Retina (tissue), 1 donor: Measurements from ENCODE around the gene GALNT2.

Experiments
- DNase-seq: peaks from one replicate; pipeline ENCODE4 v3.0.0-alpha.2; 2016

Gene GALNT2

GRCh38 chr1:230073371-230074035, 6.5 kb downstream of the GALNT2 start:
- DNase-seq = no peak

GRCh38 chr1:230074270-230074669, 7.2 kb downstream of the GALNT2 start:
- DNase-seq = no peak

- DNase-seq = no peak
These were observed 7.7 kb downstream of the GALNT2 start for GRCh38 chr1:230074762-230075161.

- no peak for DNase-seq
These were observed 9.1 kb downstream of the GALNT2 start for GRCh38 chr1:230076121-230076520.

DNA sequence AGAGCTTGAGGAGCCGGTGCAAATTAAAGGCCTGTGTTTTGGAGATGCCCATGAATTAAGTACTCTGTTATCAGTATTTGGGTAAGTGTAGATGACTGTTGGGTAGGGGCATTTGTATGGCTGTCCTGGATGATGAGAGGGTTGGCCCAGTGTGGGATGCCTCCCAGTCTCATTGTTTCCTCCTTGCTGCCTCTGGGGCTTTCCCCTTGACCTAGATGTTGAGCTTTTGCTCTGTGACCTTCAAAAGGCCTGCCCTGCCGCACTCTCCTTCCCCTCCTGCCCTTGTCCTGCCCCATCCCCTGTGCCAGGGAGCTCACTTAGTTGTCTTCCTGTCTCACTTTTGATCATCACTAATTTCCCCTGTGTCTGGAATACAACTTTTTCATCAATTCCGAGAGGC, 10.0 kb downstream of the GALNT2 start:
- no peak for DNase-seq

DNA sequence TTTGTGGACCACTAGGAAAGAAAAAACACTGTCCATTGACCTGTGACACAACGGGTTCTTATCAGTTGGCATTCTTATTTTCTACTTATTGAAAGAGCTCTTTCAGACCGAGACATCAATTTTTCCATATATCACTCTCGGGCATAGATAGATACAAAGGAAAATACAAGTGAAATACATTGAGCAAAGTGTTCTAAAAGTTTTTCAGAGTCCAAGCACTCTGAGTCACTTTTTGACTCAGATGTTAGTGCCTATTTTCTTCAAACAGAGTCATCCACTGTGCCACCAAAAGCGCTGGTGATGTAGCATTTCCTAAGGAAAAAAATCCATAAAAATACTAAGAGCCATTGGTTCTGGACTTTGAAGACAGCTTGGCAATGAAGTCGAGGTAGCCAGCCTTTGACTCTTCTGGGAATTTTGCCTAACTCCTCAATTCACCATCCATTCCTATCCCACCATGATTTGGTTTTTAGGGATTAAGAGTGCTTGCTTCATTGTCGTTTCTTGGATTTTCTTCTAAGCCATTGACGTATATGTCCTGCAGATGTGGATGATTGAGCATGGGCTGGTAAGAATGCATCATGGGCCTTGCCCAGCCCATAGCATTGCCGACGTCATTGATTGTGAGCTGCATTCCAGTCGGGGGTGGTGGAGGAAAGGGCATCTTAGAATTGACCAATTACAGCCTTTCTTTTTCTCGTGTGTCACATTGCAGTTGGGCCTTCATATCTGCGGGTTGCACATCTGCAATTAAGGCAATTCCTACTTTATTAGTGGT, 10.6 kb downstream of the GALNT2 start:
- no peak for DNase-seq

DNA sequence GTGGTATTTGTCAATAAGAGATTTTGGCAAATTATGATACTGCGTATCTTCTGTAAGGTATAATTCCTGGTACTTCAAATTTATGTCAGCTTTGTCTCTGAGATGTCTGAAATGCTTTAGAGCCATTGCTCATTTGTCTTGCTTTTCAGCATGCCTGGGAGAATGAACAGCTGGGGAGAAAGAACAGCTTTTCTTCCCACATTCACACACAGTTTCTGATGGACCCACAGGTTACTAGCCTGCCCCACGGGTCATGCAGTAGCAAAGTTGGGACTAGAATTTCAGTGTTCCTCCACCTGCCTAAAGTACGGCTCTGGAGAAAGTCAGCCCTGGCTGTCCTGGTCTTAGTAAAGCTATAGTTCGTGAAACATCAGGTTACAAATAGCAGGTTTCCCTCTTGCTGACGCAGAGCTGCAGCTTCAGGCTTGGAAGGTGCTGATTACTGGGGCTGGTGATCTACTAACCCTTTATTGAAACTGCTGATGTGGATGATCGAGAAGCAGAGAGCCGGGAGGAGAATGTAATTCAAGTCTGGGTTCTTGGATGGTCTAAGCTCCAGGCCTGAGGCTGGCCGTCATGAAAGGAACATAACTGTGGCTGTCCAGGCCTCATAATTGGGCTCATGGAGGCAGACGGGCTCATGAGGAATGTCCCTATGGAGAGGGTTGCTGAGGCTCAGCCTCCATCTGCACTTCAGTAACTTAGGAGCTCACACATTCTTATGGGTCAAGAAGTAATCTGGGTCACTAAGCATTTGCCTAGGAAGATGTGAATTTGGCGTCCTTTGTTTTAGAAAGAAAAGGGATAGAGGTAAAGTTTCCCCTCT, 12.4 kb downstream of the GALNT2 start:
- no peak for DNase-seq

DNA sequence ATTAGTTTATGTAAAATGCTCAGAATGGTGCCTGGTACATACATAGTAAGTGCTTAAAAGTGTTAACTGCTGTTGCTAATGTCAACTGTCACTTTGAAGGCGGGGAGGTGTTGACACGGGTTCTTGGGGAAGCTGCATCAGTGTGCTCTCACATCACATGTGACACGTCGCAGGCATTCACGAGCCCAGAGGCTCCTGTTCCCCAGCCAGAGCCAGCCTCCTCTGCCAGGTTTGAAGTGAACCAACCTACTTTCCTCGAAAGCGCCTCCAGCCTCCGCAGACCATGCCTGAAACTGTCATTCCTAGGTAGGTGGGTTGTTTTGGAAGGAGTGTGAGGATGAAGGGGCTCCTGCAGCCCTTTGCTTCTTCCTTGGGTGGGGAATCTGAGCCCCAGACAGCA, 13.8 kb downstream of the GALNT2 start:
- DNase-seq = no peak

GRCh38 chr1:230081751-230082150, 14.7 kb downstream of the GALNT2 start:
- DNase-seq = no peak

DNA sequence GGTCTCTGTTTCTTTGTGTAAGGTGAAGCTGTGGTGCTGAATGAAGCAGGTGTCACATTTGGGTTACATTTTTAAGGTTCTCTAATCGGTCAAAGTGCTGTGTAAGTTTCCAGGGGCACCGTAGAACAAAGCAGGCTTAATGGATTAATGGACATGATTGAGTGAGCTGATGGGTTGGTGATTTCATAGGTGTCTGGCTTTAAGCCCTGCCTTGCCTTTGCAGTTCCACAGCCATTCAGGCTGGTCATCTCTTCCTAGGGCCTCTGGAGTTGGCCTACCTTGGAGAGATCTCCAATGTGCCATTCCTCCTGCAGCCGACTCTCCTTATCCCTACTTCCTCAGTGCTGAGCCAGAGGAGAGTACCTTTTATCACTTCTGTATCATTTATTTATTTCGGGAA, 15.2 kb downstream of the GALNT2 start:
- no peak for DNase-seq

DNA sequence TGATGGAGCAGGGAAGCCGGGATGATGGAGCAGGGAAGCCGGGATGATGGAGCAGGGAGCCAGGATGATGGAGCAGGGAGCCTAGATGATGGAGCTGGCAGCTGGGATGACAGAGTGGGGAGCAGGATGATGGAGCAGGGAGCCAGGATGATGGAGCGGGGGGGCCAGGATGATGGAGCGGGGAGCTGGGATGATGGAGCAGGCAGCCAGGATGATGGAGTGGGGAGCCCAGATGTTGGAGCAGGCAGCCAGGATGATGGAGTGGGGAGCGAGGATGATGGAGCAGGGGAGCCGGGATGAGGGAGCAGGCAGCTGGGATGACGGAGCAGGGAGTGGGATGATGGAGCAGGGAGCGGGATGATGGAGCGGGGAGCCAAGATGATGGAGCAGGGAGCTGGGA, 16.0 kb downstream of the GALNT2 start:
- no peak for DNase-seq

DNA sequence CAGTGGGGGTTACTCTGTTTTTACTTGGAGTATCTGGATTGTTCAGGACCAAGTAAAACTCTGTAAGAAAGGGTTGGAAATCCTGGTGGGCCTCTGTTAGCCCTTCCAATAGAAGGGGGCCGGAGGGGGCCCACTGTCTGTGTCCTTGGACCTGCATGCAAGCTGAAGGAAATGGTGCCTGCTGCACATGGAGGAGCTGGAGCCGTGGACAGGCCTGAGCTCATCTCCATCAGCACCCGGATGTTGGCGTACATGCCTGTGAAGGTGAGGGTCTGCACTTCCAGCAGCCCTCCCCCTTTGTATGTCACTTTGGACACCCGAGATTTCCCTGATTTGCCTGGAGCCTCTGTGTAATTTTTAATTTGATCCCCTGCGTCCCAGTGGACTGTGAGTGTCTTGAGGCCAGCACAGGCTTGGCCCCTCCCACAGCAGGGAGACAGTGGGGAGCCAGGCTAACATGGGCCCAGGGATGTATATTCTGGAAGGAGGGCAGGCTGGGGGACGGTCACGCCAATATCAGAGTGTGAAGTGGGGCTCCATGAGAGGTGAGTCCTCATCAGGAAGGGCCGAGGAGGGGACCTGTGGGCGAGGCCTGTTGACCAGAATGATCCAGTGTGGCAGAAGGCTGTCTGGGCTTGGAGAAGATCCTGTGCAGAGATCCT, 16.8 kb downstream of the GALNT2 start:
- DNase-seq = no peak

DNA sequence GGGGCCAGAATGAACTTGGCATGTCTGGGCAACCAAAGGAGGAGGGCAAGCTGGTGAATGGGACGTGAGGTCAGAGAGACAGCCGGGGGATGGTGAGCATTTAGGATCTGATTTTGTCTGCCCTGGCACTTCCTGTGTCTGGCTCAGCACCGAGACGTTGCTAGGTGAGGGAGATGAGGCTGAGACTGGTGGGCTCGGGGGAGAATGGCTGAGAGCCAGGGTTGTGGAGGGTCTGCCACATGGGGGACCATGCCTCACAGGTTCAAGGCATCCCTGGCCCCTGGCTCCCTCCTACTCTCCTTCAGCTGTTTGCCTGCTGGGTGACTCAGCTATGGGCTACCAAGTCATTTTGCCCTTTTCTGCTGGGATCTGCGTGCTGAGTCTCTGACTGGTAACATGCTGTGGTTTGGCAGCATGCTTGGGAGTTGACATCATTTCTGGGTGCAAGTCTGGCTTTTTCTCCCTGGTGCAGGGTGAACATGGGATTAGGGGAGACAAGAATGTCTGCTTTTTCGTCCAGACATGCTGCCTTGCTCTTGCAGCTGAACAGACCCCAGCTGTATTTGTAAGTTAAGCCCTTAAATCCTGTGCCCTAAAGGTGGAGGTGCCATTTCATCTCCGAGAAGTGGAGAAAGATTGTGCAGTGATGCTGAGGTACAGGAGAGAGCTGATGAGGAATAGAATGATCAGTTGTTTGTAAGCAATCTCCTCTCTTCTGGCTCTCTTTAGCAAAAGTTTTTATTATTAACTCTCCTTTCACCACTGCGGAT, 17.6 kb downstream of the GALNT2 start:
- DNase-seq = no peak

DNA sequence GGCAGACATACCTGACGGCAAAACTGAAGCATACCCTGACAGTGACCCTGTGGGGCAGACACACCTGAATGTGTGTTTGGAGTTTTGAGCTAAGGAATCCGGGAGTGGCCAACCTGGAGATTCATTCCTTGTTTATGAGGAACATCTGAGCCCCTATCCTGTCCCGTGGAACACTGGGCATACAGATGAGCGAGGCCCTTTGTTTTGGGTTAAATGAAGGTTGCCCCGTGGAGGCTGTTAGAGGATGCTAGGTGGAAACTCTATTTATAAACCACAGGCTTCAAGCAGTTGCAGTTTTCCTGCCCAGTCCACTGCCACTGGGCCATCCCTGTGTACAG, 18.1 kb downstream of the GALNT2 start:
- DNase-seq = no peak

DNA sequence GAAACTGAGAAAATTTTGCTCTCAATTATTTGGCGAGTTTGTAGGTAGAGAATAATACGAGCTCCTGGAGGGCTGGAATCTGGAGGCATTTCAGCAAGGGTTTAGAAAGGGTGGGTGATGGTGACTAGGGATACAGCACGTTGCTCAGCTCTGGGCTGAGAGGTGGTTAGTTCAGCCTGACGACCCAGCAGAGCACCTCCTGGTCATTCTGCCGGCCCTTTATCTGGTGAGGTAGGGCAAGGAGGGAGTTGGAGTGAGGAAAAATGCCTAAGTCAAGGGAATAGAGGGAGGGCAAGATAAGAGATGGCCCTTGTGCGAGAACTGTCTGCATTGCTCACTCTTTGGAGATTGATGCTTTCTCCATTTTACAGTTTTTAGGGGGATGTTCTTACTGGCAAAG, 19.1 kb downstream of the GALNT2 start:
- no peak for DNase-seq

GRCh38 chr1:230087028-230087716, 20.1 kb downstream of the GALNT2 start:
- no peak for DNase-seq

GRCh38 chr1:230087717-230088105, 20.7 kb downstream of the GALNT2 start:
- no peak for DNase-seq

- DNase-seq = no peak
These were observed 23.2 kb downstream of the GALNT2 start for GRCh38 chr1:230090194-230090711.

DNA sequence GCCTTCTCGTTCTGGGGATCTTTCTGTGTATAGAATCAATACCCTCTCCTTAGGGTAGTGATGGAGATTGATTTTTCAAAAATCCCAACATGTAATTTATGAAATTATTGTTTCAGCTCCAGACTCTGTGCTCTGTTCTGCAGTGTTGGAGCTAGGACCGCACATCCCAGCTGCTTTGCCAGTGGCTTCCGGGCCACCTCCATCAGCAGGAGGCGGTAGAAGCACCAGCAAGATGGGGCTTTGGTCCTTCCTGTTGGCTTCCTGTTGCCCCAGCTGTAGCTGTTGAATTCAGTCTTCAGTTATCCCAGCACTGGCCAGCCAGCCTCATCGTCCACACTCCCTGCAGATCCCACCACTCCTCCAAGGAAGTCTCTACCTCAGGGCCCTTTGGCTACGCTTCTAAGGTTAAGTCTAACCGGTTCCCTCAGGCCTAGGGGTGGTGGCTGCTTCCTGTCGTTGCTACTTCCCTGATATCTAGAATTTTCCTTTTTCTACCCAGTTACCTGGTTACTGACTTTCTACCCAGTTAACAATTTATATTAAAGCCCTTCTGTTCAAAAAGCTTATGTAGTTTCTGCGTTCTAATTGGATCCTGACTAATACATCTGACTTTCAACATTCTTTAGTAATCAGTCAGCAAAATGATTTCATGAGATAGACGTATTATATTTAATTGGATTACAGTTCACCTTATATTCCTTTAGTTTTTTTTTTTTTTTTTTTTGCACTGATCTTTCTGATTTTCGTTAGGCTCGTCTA, 24.6 kb downstream of the GALNT2 start:
- no peak for DNase-seq

DNA sequence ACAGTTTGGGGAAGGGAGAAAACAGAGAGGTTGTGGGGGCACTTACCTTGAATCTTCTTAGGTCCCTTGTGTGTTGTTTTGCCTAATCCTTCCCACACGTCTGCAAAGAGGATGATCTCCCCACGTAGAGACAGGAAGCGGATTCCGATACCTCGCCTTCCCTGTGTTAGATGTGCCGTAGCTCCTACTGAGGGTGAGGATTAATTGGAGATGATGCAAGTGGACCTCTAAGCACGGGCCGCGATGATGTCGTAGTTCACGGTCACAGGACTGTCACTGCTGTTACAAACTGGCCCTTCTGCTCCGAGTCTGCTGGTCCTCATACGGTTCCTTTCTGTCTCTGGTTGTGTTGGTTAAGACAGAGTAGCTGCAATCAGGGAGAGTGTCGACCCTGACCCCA, 27.7 kb downstream of the GALNT2 start:
- DNase-seq = no peak

DNA sequence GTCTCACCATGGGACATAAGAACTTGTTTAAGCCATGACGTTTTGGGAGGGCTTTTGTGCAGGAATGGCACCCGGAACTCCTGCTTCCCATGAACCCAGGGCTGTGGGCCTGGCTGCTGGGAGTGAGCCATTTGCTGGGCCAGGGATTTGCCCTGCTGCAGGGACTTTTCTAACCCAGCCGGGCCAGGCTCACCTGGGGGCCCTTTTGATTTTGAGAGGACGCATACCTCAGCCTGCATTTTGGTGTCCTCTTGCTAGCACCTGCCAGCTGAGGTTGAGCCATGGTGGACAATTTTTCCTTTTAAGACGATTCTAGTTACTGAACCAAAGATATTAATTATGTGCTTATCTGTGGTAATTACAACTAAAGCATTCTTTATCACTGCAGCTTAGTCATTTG, 28.9 kb downstream of the GALNT2 start:
- no peak for DNase-seq
